HTR-8/SVneo (cell line): ENCODE results near the gene GMEB1.
"Not testable (repeated sequence)": the region's sequence is repeated elsewhere in the genome, so short reads cannot be mapped to it uniquely, and the experiment has no call there.

Source experiments
- DNase-seq: peaks from one replicate; pipeline ENCODE4 v3.0.0; 2011; ENCODE audit warnings: low spot score, mixed read lengths; ENCODE audit not compliant: insufficient read length
- FAIRE-seq: peaks from 2 replicates; lab custom pipeline; 2011; peaks lifted over from hg19 to GRCh38; lab: Jason Lieb, UNC

GMEB1 gene, protein sequence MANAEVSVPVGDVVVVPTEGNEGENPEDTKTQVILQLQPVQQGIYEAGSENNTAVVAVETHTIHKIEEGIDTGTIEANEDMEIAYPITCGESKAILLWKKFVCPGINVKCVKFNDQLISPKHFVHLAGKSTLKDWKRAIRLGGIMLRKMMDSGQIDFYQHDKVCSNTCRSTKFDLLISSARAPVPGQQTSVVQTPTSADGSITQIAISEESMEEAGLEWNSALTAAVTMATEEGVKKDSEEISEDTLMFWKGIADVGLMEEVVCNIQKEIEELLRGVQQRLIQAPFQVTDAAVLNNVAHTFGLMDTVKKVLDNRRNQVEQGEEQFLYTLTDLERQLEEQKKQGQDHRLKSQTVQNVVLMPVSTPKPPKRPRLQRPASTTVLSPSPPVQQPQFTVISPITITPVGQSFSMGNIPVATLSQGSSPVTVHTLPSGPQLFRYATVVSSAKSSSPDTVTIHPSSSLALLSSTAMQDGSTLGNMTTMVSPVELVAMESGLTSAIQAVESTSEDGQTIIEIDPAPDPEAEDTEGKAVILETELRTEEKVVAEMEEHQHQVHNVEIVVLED

DNA sequence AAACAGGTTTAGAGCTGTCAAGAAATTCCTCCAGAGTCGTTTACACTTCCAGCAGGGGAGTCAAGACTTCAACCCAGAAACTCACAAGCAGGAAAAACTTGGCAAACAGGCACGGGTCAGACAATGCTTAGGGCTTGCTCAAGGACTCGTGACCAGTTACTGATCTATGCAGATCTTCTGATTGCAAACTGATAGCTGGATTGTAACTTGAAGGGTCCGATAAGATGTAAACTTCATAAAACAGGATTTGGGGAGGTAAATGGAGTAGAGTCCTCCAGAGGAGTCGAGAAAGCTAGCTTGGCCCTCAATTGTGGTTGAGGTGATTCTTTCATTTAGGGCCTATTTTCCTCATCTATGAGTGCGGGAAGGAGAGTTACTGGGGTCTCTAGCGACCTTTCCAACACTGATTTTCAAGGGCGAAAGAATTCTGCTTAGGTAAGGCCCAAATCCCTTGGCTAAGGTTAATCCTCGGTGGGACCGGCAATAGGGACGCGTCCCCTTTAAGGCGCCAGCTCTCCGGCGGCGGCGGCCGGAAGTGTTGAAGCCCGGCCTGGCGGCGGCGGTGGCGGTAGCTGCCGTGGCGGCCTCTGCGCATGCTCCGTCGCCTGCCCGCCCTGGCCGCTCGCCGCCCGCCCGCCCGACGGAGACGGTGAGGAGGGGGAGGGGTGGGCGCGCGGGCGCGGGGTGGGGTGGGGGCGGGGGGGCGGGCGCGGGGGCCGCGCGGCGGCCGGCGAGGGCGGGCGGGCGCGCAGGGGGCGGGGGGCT is at the start of gene GMEB1:
Gene GMEB1 (plus strand): TSS at position 594 of the 765 bp plus-strand sequence. CDS start 14,829 bp downstream, outside the sequence.
- peak; percentile 87 for DNase-seq
- peak; percentile 58 for FAIRE-seq

DNA sequence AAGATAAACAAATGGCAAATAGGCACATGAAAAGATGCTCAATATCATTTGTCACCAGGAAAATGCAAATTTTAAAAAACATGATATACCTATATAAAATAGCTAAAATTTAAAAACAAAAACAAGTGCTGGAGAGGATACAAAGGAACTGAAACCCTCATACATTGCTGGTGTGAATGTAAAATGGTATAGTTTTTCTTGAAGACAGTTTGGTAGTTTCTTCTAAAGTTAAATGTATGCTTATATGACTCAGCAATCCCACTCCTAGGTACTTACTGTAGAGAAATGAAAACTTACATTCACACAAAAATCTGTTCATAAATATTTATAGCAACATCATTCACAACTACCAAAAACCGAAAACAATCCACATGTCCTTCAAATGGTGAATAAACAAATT is 36.9 kb upstream of the GMEB1 start:
- no peak for DNase-seq
- FAIRE-seq, result no peak

GRCh38 chr1:28632560-28632959 is 36.0 kb upstream of the GMEB1 start:
- no peak for FAIRE-seq
- DNase-seq, result no peak

- FAIRE-seq (no peak), DNase-seq (no peak)
These were observed 27.8 kb upstream of the GMEB1 start for GRCh38 chr1:28640766-28641165.

DNA sequence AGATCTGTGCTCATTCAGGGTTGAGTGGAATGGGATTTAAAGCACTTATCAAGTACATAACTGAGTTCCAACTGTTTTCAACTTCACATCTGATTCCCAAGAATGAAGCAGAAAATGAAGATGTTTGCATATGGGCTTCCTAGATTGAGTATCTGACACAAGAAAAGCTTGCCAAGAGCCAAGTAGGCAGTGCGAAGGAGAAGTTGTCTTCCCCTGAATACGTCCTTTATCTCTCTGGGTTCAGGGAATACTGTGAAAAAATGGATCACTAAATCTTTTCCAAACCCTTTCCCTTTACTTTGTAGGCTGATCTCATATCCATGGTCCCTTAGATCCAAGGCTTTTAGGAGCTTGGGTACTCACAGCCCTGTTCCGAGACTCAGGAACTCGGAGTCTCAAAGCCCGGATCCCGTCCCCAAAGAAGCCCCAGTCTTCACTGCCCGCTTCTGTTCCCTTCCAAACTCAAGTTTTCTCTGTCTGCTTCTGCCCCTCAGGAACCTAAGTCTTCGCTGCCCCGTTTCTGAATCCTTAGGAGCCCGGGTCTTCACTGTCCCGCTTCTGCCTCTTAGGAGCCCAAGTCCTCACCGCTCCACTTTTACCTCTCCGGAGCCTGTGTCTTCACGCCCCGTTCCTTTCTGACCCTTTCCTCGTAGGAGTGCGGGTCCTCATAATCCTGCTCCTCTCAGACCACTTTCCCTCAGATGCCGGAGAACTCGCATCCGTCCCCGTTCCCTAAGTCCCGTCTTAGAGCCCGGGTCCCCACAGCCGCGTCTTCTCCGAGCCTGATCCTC is 26.3 kb upstream of the GMEB1 start:
- FAIRE-seq (no peak), DNase-seq (no peak)

GRCh38 chr1:28642847-28643635 is 25.5 kb upstream of the GMEB1 start, which contains the start of gene TAF12:
TSS of gene TAF12 (minus strand) at chr1:28643067. CDS start at chr1:28622081, 20,986 bp downstream.
- FAIRE-seq, result peak; percentile 78
- DNase-seq, result peak; percentile 83

- DNase-seq, result no peak
- no peak for FAIRE-seq
These were observed 24.1 kb upstream of the GMEB1 start for GRCh38 chr1:28644494-28644893.

GRCh38 chr1:28645406-28645805 is 23.2 kb upstream of the GMEB1 start:
- DNase-seq, FAIRE-seq: not testable (repeated sequence)

DNA sequence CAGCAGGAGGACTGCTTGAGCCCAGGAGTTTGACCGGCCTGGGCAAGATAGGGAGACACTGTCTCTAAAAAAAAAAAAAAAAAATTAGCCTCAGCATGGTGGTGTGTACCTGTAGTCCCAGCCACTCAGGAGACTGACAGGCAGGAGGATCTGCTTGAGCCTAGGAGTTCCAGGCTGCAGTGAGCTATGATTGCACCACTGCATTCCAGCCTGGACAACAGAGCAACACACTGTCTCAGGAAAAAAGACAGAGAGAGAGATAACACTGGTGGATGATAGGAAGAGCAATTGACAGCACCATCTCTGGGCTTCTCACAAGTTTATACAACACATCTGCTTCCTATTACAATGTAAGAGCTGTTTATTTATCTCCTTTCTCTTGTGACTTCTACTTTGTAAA is 22.5 kb upstream of the GMEB1 start:
- DNase-seq (no peak), FAIRE-seq (no peak)

DNA sequence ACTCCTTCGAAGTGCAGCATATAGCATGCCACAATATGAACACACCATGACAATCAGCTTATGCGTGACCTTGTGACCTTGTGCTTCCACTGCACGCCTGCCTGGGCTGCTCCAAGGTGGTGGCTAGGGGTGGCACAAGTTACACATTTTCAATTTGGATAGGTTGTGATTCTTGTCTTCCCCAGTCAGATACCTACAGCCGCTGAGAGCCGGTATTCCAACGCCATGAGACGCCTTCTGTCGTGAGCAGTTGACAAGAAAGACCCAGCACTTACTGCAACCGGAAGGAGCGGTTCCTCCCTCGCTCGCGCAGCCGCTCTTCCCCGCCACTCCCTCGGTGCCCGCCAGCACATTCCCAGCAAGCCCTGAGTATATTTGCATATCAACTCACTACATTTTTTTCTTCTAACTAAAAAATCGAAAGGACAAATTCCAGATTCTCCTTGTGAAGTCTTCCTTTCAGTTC is 20.5 kb upstream of the GMEB1 start:
- peak; percentile 87 for DNase-seq
- FAIRE-seq, result no peak

DNA sequence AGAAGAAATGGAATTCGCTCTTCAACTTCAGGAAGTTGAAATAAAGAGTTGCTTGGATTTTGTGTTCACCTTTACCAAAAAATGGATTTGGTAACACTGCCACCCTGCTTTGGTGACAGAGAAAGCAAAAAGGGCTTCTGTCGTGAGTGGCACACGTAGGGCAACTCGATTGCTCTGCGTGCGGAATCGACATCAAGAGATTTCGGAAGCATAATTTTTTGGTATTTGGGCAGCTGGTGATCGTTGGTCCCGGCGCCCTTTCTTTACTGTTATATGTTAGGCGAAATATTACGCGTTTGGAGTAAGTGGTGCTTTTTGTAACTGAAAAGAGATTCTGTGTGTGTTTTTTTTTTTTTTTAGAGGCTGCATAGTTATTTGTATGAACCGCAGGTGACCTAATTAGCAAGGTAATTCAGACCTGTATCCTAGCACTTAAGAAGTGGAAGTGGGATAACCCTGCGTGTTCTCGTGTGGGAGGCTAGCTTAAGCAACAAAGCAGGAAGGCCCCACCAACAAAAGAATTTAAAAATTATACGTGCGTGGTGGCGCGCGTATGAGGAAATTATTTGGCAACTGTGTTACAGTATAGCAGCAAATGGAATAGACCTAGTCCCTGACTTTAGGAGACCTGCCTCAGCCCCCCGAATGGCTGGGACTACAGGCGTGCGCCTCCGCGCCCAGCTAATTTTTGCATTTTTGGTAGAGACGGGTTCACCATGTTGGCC is 19.9 kb upstream of the GMEB1 start, which contains the start of gene RNU11:
Gene RNU11 (plus strand): TSS at position 127 of the 725 bp plus-strand sequence.
- DNase-seq (peak; percentile 65), FAIRE-seq (no peak)

DNA sequence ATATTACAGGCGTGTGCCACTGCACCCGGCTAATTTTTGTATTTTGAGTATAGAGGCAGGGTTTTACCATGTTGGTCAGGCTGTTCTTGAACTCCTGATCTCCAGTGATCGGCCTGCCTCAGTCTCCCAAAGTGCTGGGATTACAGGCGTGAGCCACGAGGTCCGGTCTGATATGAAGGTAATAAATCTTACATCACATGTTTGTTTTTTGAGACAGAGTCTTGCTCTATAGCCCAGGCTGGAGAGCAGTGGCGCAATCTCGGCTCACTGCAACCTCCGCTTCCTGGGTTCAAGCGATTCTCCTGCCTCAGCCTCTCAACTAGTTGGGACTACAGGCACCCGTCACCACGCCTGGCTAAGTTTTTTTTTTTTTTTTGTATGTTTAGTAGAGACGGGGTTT is 15.5 kb upstream of the GMEB1 start:
- not testable (repeated sequence) for DNase-seq, FAIRE-seq

- not testable (repeated sequence) for FAIRE-seq, DNase-seq
These were observed 14.7 kb upstream of the GMEB1 start for GRCh38 chr1:28653870-28654269.

DNA sequence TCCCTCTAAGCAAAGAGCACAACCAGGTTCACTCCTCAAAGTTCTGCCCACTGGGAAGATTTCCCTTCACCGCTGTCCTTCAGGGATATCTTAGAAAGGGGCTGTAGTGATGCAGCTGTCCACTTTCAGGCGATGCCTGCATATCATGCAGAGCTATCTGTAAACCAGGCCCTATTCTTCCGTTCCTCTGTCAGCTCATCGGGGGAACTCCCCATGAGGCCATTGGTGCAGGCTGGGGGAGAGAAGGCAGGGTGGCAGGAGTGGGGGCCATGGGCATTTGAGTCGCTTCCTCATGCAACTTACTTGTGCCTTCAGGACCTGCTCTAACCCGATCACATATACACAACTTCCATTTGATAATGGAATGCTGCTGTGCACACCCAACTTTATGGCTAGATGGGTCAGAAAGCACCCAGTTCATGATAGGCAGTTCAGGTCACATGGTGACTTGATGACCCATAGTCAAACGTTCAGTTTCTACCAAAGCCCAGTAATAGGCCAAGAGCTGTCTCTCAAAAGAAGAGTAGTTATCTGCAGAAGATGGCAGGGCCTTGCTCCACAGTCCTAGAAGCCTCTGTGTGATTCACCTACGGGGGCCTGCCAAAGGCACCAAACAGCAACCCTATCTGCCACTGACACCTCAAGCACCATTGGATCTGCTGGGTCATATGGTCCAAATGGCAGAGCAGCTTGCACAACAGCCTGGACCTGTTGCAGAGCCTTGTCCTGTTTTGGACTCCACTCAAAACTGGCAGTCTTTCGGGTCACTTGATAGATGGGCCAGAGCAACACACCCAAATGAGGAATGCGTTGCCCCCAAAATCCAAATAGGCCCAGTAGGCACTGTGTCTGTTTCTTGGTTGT is 12.9 kb upstream of the GMEB1 start:
- DNase-seq, FAIRE-seq: not testable (repeated sequence)

- DNase-seq, result no peak
- FAIRE-seq, result no peak
These were observed 12.2 kb upstream of the GMEB1 start for GRCh38 chr1:28656335-28656734.

GRCh38 chr1:28663871-28664470 is 4.6 kb upstream of the GMEB1 start:
- DNase-seq (no peak), FAIRE-seq (no peak)

GRCh38 chr1:28666806-28667205 is 1.8 kb upstream of the GMEB1 start:
- FAIRE-seq, result no peak
- no peak for DNase-seq
